ENCODE data around the gene FYCO1. TPM values are rescaled to one million over a fixed set of nuclear protein-coding genes. Genes with fewer than 3 reads are reported as not detected.

FYCO1 gene
- total RNA-seq, 6 experiments from 2014 or later, result 20.8 to 30.7 (median 27.2) TPM

DNA sequence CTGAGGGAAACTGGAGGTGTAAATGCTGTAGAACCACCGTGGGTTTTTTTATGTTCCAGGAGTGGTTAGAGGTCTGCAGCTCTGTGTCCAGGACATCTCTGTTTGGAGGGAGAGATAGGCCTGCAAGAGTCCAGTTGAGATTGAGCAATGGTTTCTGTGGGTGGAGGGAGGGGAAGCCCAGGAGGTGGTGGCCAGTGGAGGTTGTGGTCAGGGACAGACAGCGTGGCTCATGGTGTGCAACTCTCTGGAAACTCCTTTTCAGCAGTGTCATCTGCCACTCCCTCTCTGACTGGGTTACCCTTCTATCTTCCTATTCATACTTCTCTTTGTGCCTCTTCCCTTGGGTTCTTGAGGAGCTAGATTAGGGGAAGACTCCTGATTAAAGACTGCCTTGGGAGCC, 22.1 kb upstream of the FYCO1 start:
- no peak overlapping the region for H3K4me3 Mint-ChIP-seq
- TF ChIP-seq, protein P1, sequence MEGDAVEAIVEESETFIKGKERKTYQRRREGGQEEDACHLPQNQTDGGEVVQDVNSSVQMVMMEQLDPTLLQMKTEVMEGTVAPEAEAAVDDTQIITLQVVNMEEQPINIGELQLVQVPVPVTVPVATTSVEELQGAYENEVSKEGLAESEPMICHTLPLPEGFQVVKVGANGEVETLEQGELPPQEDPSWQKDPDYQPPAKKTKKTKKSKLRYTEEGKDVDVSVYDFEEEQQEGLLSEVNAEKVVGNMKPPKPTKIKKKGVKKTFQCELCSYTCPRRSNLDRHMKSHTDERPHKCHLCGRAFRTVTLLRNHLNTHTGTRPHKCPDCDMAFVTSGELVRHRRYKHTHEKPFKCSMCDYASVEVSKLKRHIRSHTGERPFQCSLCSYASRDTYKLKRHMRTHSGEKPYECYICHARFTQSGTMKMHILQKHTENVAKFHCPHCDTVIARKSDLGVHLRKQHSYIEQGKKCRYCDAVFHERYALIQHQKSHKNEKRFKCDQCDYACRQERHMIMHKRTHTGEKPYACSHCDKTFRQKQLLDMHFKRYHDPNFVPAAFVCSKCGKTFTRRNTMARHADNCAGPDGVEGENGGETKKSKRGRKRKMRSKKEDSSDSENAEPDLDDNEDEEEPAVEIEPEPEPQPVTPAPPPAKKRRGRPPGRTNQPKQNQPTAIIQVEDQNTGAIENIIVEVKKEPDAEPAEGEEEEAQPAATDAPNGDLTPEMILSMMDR (IDR thresholded peaks at IDR 0.05), result no peak
- no peaks in the 10 kb centered on the region for H3K4me1 Mint-ChIP-seq (ENCODE audit: low read depth)
- no peak for DNase-seq
- H3K27me3 Mint-ChIP-seq (ENCODE audit: insufficient read depth), result peaks cover 31% of the 10 kb centered on the region
- H3K36me3 Mint-ChIP-seq (ENCODE audit: low read depth), result no peaks in the 10 kb centered on the region
- no peak overlapping the region for H3K27ac Mint-ChIP-seq
- no peaks in the 10 kb centered on the region; the same call in 1 of the 2 replicates for H3K9me3 Mint-ChIP-seq

DNA sequence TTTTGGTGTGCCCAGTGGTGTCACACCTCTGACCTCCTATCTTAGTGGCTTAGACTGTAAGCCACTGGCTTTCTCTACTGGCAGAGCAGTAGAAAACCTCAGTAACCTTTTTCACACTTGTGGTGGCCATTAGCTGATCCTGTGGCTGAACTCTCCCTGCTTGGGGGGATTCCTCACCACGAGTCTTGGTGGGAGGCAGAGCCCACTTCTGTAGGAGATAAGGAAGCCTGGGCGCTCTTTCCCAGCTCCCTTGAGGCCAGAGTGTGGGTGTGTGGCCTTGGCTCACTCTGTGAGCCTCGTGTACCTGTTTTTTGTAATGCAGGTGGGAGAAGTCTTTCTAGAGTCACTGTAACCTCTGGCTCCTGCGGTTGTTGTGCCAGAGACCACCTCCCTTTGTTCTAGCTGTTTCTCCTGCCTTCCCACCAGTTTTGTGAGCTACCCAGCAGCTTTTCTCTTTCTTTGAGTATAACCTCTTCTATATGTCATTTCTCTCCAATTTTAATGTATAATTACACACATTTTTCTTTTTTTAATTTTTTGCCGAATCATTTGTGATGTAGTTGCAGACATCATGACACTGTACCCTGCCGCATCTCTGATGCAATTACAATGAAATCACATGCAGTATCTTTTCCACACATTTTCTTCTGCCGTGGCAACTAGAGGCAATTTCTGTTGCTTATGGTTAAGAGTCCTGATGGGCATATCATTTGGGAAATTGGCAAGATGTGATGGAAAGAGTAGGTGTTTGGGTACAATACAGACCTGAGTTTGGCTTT, 17.9 kb upstream of the FYCO1 start:
- Mint-ChIP-seq H3K4me1 (ENCODE audit: low read depth) (no peaks in the 10 kb centered on the region), H3K27me3 (ENCODE audit: insufficient read depth) (peaks cover 21% of the 10 kb centered on the region), H3K9me3 (no peaks in the 10 kb centered on the region), H3K36me3 (ENCODE audit: low read depth) (no peaks in the 10 kb centered on the region; the same call in 1 of the 2 replicates), H3K27ac (no peak overlapping the region), H3K4me3 (no peak overlapping the region)
- no peak for DNase-seq
- TF ChIP-seq, protein P1 (IDR thresholded peaks at IDR 0.05), result no peak

DNA sequence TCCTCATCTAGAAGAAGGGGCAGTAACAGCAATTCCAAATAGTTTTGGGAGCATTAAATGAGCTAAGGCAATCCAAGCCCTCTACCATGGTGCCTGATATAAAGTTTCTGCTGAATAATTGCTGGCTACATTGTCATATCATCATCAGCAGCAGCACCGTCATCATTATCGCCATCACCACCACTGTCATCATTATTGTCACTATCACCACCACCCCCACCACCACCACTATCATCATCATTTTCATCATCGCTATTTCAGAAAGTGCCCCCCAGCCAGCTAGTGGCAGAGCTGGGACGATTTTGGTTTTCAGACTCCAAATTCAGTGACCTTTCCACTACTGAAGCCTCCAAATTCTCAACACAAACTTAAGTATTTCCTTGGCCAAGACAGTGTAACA, 16.6 kb upstream of the FYCO1 start:
- no peaks in the 10 kb centered on the region; the same call in 1 of the 2 replicates for H3K36me3 Mint-ChIP-seq (ENCODE audit: low read depth)
- no peaks in the 10 kb centered on the region for H3K9me3 Mint-ChIP-seq
- H3K27ac Mint-ChIP-seq, result no peak overlapping the region
- peaks cover 4% of the 10 kb centered on the region; the same call in 1 of the 2 replicates for H3K4me1 Mint-ChIP-seq (ENCODE audit: low read depth)
- H3K4me3 Mint-ChIP-seq, result no peak overlapping the region
- no peak for DNase-seq
- TF ChIP-seq, protein P1 (IDR thresholded peaks at IDR 0.05), result no peak
- peaks cover 18% of the 10 kb centered on the region for H3K27me3 Mint-ChIP-seq (ENCODE audit: insufficient read depth)

DNA sequence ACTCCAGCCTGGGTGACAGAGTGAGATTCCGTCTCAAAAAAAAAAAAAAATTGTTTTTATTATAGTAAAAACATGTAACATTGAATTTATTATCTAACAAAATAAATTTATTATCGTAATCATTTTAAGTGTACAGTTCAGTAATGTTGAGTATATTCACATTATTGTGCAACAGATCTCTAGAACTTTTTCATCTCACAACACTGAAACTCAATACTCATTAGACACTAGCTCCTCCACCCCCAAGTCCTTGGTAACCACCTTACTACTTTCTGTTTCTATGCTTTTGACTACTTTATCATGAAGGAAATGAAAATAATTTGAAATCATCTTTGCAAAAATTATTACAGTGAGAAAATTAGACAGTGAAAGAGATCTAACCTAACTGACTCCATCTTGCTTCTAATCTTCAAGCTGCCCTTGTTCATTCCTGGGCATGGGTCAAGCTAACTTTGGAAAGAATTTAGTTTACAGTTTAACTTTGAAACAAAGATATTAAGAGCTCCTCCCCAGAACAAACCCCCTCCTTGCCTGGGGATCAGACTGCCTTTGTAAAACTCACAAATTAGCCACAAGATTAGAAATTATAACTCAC, 15.0 kb upstream of the FYCO1 start:
- DNase-seq, result no peak
- no peaks in the 10 kb centered on the region; the same call in 1 of the 2 replicates for H3K36me3 Mint-ChIP-seq (ENCODE audit: low read depth)
- peaks cover 18% of the 10 kb centered on the region for H3K27me3 Mint-ChIP-seq (ENCODE audit: insufficient read depth)
- TF ChIP-seq, protein P1 (IDR thresholded peaks at IDR 0.05), result no peak
- H3K4me1 Mint-ChIP-seq (ENCODE audit: low read depth), result peaks cover 19% of the 10 kb centered on the region
- H3K9me3 Mint-ChIP-seq, result no peaks in the 10 kb centered on the region
- no peak overlapping the region for H3K4me3 Mint-ChIP-seq
- H3K27ac Mint-ChIP-seq, result no peak overlapping the region

DNA sequence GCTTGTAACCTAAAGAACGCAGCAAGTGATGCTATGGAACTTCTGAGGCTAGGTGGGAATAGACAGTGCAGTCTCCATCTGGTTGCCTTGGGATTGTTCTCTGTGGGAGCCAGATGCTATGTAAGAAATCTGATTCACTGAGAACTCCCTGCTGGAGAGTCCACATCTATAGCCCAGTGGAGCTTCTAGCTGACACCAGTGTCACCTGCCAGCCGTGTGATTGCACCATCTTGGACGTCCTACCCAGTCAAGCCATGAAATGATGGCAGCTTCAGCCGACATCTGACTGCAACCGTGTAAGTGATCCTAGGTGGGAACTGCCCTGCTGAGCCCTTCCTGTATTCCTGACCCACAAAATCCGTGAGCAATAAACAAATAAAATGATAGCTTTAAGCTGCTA, 12.4 kb upstream of the FYCO1 start:
- no peaks in the 10 kb centered on the region for H3K9me3 Mint-ChIP-seq
- no peak overlapping the region for H3K27ac Mint-ChIP-seq
- H3K27me3 Mint-ChIP-seq (ENCODE audit: insufficient read depth), result peaks cover 16% of the 10 kb centered on the region
- peaks cover 19% of the 10 kb centered on the region for H3K4me1 Mint-ChIP-seq (ENCODE audit: low read depth)
- TF ChIP-seq, protein P1 (IDR thresholded peaks at IDR 0.05), result no peak
- no peak for DNase-seq
- no peak overlapping the region for H3K4me3 Mint-ChIP-seq
- H3K36me3 Mint-ChIP-seq (ENCODE audit: low read depth), result no peaks in the 10 kb centered on the region; the same call in 1 of the 2 replicates

Data from HFFc6 (cell line).